GM21390 (cell line): ENCODE data around the gene IDI1.
"Not testable (repeated sequence)": the region's sequence is repeated elsewhere in the genome, so short reads cannot be mapped to it uniquely, and the experiment has no call there.

Experiments
- ATAC-seq: cut with Tn5 transposase; IDR thresholded peaks from one replicate; pipeline ENCODE4 v1.9.1; 2021; ENCODE audit not compliant: unreplicated experiment

IDI1 gene

GRCh38 chr10:1048732-1049424 lies at the start of gene IDI1:
Gene IDI1, minus strand, starts transcription at chr10:1049119. Its CDS starts 116 bp downstream, at chr10:1049003.
- ATAC-seq: peak; percentile 78

DNA sequence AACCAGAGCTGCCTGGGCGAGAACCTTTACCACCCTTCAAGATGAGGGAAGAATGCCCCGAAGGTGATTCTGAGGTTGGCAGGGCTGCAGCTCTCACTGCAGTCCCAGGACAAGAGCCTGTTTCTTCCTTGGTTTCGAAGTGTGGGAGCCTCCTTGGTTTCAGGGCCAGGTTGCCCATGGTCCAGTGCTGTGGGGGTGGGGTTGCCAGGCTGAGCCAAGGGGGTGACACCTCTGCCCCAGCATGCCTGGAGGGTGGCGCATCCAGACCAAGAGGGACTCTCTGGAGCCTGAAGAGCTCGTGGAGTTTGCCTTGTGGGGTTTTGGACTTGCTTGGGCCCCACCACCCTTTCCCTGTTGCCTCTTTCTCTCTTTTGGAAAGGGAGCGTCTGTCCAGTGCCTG lies 48.5 kb upstream of the IDI1 start:
- no peak for ATAC-seq

- no peak for ATAC-seq
Observed at GRCh38 chr10:1096287-1096889, 47.5 kb upstream of the IDI1 start.

DNA sequence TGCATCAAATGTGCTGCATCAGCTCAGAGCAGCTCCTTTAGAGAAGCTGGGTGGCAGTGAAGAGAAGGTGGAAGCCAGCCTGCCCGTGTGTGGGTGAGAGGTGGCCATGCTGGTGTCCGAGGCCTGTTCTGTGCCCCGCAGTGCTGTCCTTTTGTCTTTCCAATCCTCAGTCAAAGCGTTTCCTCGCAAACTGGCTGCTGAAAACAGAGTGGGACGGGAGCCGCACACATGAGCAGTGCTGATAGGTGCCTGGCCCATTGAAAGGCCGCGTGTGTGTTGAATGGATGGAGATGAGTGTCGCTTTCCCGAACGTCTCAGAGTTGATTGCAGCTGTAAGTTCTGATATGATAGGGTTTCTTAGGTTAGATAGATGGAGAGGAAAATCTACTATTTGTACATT lies 46.6 kb upstream of the IDI1 start:
- no peak for ATAC-seq

GRCh38 chr10:1094112-1095057 lies 45.5 kb upstream of the IDI1 start:
- ATAC-seq: peak; percentile 63

GRCh38 chr10:1093696-1094095 lies 44.8 kb upstream of the IDI1 start:
- ATAC-seq: no peak

DNA sequence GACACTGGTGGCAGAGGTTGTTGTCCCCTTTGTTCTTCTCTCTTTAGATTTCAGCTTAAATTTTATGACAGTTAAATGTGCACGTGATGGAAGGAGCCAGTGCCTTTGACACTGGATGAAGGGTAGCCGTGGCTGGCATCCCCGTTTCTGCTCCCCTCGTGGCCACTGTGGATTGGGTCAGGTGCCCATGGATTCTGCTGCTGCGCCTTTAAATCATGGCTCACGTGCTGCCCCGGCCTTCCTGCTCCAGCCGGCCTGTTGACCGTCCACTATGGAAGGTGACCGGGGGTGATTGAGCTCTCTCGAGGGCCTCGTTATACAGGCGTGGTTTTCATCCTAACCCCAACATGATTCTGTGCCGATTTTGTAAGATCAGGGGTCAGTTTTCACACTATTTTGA lies 41.8 kb upstream of the IDI1 start:
- no peak for ATAC-seq

DNA sequence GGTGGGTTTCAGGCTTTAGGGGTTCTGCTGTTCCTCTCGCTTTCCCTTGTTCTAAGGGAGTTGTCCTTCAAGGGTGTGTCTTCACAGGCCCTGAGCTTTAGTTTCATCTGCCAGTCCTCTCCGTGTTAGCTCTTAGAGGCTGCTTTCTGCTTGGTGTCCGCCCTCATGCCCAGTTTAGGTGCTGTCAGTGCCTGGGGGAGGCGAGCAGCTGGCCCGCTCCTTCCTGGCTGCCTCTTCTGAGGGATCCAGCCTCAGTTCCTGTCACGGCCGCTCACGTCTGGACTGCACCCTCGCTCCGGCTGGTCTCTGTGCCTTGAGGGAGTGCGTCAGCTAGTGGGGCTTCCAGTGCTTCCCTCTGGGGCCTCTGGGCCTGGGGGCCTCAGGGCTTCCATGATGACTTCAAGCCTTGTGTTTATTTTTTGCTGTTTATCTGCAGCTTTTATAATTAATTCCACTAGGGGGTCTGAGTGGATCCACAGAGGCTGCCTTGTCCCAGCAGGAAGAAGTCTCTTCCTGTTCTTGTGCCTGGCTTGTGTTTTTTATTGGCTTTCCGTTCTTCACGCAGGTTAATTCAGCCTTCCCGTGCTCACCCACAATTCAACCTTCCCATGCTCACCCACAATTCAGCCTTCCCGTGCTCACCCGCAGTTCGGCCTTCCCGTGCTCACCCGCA lies 40.2 kb upstream of the IDI1 start:
- no peak for ATAC-seq

DNA sequence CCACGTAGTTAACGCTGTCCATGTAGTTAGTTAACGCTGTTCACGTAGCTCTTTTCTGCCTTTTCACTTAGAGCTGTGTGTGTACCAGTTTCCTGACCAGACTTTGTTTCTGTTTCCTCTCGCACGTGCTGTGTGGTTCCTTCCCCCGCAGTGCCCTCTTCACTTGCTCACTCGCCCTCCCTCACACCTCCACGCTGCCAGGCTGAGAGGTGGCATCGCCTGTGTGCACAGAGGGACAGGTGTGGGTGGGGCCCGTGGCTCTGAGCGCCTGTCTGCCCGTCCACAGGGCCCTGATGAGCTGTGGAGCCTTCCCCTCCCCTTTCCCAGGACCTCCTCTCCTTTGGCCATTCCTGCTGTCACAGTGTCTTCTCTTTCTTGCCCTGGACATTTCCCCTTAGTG lies 37.9 kb upstream of the IDI1 start:
- ATAC-seq: no peak

GRCh38 chr10:1085258-1085657 lies 36.3 kb upstream of the IDI1 start:
- ATAC-seq: no peak

- ATAC-seq: no peak
Observed at GRCh38 chr10:1084011-1084950, 35.4 kb upstream of the IDI1 start.

- no peak for ATAC-seq
Observed at GRCh38 chr10:1083581-1083980, 34.7 kb upstream of the IDI1 start.

DNA sequence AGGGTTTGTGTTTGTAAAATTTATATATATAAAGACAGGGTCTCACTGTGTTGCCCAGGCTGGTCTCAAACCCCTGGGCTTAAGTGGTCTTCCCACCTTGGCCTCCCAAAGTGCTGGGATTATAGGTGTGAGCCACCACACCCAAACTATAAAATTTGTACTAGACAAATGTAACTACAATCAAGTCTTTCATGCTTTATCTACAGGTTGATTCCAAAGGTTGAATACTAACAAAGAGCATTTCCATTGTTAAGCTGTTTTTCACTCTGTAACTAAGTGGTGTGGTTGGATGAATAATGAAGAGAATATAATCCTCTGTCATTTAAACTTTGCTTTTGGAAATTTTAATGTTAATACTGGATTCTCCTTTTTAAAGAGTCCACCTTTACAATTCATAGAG lies 29.7 kb upstream of the IDI1 start:
- no peak for ATAC-seq

GRCh38 chr10:1074748-1075308 lies 25.9 kb upstream of the IDI1 start:
- no peak for ATAC-seq

GRCh38 chr10:1074052-1074747 lies 25.3 kb upstream of the IDI1 start:
- ATAC-seq: no peak

GRCh38 chr10:1070919-1071318 lies 22.0 kb upstream of the IDI1 start:
- ATAC-seq: no peak

DNA sequence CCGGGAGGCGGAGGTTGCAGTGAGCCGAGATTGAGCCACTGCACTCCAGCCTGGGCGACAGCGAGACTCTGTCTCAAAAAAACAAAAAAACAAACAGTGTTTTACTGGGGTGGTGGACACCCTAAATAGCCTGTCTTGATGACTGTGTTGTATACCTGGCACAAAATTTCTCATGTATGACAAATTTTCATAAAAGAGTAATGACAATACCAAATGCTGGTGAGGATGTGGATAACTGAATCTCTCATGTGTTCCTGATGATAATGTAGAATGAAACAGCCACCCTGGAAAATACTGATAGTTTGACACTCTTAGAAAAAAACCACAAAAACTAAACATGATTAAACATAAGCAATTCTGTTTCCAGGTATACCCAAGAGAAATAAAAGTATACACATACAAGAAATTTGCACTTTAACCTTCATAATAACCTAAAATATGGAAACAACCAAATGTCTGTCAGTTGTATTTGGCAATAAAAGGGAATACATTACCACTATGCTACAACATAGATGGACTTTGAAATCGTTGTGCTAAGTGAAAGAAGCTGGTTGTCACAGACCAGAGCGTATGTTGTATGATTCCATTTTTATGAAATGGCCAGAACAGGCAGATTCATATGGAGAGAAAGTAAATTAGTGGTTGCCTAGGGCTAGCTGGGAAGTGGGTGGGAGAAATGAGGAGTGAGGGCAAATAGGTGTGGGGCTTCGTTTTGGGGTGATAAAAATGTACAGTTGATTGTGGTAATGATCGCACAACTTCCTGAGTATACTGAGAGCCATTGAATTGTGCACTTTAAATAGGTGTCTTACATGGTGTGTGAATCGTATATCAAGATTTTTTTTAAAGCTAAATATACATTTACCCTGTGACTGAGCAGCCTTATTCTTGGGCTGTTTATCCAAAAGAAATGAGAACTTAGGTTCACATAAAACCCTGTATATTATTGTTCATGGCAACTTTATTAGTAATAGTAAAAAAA lies 19.8 kb upstream of the IDI1 start:
- ATAC-seq: no peak

DNA sequence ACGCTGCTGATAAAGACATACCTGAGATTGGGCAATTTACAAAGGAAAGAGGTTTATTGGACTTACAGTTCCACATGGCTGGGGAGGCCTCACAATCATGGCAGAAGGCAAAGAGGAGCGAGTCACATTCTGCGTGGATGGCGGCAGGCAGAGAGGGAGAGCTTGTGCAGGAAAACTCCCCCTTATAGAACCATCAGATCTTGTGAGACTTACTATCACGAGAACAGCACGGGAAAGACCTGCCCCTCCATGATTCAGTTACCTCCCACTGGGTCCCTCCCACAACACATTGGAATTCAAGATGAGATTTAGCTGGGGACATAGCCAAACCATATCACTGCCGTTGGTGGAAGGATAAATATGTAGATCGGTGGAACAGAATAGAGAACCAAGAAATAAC lies 17.8 kb upstream of the IDI1 start:
- ATAC-seq: not testable (repeated sequence)
